ENCODE results near the gene PRAMEF9.
"Not testable (repeated sequence)": the region's sequence is repeated elsewhere in the genome, so short reads cannot be mapped to it uniquely, and the experiment has no call there.

The PRAMEF9 gene

DNA sequence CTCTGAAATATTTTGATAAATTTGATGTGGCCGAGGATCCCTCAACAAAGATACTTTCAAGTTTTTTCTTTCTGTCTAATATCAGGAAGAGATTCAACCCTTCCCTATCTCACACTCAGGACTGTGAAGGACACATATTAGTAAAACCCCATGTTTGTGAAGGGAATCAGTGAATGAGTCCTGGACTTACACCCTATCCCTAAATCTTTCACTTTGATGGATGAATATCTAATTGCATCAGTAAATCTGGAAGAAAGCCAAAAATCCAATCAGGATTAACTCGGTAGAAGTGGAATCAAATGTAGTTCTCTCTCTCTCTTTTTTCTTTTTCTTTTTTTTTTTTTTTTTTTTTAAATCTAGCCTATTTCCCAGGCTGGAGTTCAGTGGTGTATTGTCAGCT, at the start of gene PRAMEF9:
PRAMEF9 (plus strand) TSS at position 301 of the 400 bp plus-strand sequence. CDS start 3,433 bp downstream, outside the sequence.
- H3K4me1 Mint-ChIP-seq; H3K27ac Mint-ChIP-seq; H3K27me3 Mint-ChIP-seq (ENCODE audit: low read depth); H3K4me3 Mint-ChIP-seq; H3K9me3 Mint-ChIP-seq; H3K36me3 Mint-ChIP-seq (ENCODE audit: low read depth): not testable (repeated sequence)

DNA sequence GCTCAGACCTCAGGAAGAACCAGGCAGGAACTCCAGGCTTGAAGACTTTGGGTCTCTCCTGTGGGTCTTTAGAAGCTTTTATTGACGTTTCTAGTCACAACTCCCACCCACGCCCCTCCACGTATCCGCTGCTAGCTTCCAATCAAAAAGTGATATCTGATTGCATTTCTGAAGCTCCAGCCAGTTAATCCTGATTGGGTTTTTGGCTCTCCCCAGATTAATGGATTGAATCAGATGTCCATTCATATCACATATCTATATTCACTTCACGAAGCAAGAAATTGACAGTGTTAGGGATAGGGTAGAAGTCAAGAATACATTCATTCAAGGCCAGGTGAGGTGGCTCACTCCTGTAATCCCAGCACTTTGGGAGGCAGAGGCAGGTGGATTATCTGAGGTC, 15.7 kb upstream of the PRAMEF9 start, which contains the start of gene PRAMEF26:
PRAMEF26 (minus strand) TSS at position 101 of the 400 bp plus-strand sequence. CDS start 2,914 bp downstream, outside the sequence.
- not testable (repeated sequence) for H3K4me3 Mint-ChIP-seq; H3K36me3 Mint-ChIP-seq (ENCODE audit: low read depth); H3K9me3 Mint-ChIP-seq; H3K4me1 Mint-ChIP-seq; H3K27me3 Mint-ChIP-seq (ENCODE audit: low read depth); H3K27ac Mint-ChIP-seq

GRCh38 chr1:13165531-13165930, 6.1 kb upstream of the PRAMEF9 start, which contains the start of gene HNRNPCL4:
HNRNPCL4 (minus strand) TSS chr1:13165631; CDS start chr1:13165467, 164 bp downstream.
- H3K27me3 Mint-ChIP-seq (ENCODE audit: low read depth); H3K36me3 Mint-ChIP-seq (ENCODE audit: low read depth); H3K4me1 Mint-ChIP-seq; H3K27ac Mint-ChIP-seq; H3K9me3 Mint-ChIP-seq; H3K4me3 Mint-ChIP-seq: not testable (repeated sequence)

- H3K36me3 Mint-ChIP-seq (ENCODE audit: low read depth); H3K27me3 Mint-ChIP-seq (ENCODE audit: low read depth); H3K4me1 Mint-ChIP-seq; H3K27ac Mint-ChIP-seq; H3K4me3 Mint-ChIP-seq; H3K9me3 Mint-ChIP-seq: not testable (repeated sequence)
Observed at GRCh38 chr1:13201309-13201708, 29.7 kb downstream of the PRAMEF9 start, which contains the start of gene PRAMEF13. PRAMEF13 (minus strand) TSS chr1:13201409; CDS start chr1:13199589, 1,820 bp downstream.

DNA sequence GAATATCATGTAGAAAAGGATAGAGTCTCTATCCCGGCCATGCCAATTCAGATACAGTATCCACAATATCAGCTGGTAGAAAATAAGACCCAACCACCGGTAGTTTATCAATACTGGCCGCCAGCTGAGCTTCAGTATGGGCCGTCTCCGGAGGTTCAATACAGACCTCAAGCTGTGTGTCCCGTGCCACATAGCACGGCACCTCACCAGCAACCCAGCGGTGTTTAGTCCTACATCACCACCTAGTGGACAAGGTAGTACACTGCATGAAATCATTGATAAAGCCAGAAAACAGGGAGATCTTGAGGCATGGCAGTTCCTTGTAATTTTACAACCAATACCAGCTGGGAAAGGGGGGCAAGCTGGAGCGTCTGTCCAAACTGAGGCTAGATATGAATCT, 37.1 kb downstream of the PRAMEF9 start:
- not testable (repeated sequence) for H3K27me3 Mint-ChIP-seq (ENCODE audit: low read depth); H3K4me3 Mint-ChIP-seq; H3K4me1 Mint-ChIP-seq; H3K9me3 Mint-ChIP-seq; H3K27ac Mint-ChIP-seq; H3K36me3 Mint-ChIP-seq (ENCODE audit: low read depth)

- H3K4me1 Mint-ChIP-seq; H3K27ac Mint-ChIP-seq; H3K27me3 Mint-ChIP-seq (ENCODE audit: low read depth); H3K36me3 Mint-ChIP-seq (ENCODE audit: low read depth); H3K4me3 Mint-ChIP-seq; H3K9me3 Mint-ChIP-seq: not testable (repeated sequence)
Observed at GRCh38 chr1:13216619-13217018, 45.0 kb downstream of the PRAMEF9 start.

- H3K36me3 Mint-ChIP-seq (ENCODE audit: low read depth); H3K4me1 Mint-ChIP-seq; H3K9me3 Mint-ChIP-seq; H3K27me3 Mint-ChIP-seq (ENCODE audit: low read depth); H3K27ac Mint-ChIP-seq; H3K4me3 Mint-ChIP-seq: not testable (repeated sequence)
Observed at GRCh38 chr1:13219203-13219602, 47.6 kb downstream of the PRAMEF9 start.

DNA sequence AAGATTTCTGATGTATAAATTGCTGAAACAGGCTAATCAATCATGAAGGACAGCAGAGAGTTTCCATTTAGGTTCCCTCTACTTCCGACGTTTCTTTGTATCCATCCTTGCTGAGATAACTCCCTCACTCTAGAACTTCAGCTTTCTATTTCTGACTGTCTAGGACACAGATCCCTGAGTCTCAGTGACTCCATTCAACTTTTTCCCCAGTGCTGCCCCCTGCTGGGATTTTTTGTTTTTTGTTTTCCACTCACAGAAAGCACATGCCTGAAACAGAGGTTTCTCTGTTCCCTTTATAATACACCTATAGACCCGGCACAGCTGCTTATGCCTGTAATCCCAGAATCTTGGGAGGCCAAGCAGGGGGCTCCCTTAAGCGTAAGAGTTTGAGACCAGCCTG, 51.1 kb downstream of the PRAMEF9 start:
- Mint-ChIP-seq H3K9me3 (peaks cover 16% of the 10 kb centered on the region), H3K27me3 (ENCODE audit: low read depth) (peaks cover 15% of the 10 kb centered on the region)
- H3K4me3 Mint-ChIP-seq; H3K27ac Mint-ChIP-seq; H3K36me3 Mint-ChIP-seq (ENCODE audit: low read depth); H3K4me1 Mint-ChIP-seq: not testable (repeated sequence)

DNA sequence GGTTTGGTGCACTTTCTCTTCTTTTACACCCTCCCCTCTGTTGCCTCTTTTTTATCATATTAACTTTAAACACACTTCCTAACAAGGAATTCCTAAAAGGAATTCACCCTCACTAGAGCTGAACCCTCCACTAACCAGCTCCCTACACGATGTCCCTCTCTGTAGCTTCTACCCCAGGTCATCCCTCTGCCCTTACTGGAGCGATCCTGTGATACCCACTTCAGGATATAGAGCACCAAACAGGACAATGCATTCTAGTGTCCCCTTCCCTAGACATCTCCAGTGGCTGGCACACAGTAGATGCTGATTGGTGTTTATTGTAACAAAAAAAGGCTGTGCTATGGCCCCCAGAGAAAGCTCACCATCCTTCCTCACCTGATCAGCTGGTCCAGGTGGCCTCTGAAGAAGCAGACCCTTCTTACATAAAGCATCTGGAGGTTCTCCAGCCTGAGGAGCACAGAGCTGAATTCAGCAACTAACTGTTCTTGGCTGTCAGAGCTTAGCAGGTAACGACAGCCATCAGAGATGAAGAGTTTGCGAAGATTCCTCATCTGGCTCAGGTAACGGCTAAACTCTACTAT, 52.9 kb downstream of the PRAMEF9 start:
- H3K4me1 Mint-ChIP-seq, result no peaks in the 10 kb centered on the region
- H3K27ac Mint-ChIP-seq, result no peak overlapping the region
- peaks cover 15% of the 10 kb centered on the region for H3K27me3 Mint-ChIP-seq (ENCODE audit: low read depth)
- no peaks in the 10 kb centered on the region for H3K36me3 Mint-ChIP-seq (ENCODE audit: low read depth)
- TF ChIP-seq, protein P1, sequence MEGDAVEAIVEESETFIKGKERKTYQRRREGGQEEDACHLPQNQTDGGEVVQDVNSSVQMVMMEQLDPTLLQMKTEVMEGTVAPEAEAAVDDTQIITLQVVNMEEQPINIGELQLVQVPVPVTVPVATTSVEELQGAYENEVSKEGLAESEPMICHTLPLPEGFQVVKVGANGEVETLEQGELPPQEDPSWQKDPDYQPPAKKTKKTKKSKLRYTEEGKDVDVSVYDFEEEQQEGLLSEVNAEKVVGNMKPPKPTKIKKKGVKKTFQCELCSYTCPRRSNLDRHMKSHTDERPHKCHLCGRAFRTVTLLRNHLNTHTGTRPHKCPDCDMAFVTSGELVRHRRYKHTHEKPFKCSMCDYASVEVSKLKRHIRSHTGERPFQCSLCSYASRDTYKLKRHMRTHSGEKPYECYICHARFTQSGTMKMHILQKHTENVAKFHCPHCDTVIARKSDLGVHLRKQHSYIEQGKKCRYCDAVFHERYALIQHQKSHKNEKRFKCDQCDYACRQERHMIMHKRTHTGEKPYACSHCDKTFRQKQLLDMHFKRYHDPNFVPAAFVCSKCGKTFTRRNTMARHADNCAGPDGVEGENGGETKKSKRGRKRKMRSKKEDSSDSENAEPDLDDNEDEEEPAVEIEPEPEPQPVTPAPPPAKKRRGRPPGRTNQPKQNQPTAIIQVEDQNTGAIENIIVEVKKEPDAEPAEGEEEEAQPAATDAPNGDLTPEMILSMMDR (IDR thresholded peaks at IDR 0.05; ENCODE audit: unreplicated experiment in 3 of 3), result no peak
- peaks cover 26% of the 10 kb centered on the region for H3K9me3 Mint-ChIP-seq
- H3K4me3 Mint-ChIP-seq, result no peak overlapping the region

DNA sequence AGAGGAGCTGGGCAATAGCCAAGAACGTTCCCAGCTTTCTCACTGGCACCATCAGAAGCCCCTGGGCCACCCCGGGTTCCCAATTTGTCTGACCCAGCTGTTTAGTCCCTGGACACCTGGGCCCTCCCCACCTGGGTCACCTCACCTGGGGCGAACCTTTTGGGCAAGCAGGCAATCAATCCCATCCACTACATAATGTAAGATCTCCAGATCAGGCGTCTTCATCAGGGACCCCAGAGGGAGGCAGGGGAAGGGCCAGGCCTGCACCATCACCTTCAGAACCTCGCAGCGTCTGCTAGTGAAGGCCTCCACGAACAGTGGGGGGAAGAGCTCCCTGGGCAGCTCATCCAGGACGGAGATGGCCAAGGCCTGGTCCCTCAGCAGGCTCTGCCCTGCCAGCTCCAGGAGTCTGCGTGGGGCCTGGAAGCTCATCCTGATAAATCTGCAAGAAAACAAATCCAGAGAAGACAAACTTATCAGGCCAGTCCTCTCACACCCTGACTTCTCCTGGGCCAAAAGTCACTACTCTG, 54.1 kb downstream of the PRAMEF9 start, which contains the start of gene PRAMEF18:
PRAMEF18 (minus strand) TSS at position 480 of the 530 bp plus-strand sequence; CDS start at position 432, 48 bp downstream.
- not testable (repeated sequence) for H3K4me3 Mint-ChIP-seq; H3K4me1 Mint-ChIP-seq; H3K36me3 Mint-ChIP-seq (ENCODE audit: low read depth); H3K27ac Mint-ChIP-seq
- H3K27me3 Mint-ChIP-seq (ENCODE audit: low read depth), result peaks cover 21% of the 10 kb centered on the region
- peaks cover 33% of the 10 kb centered on the region for H3K9me3 Mint-ChIP-seq

- not testable (repeated sequence) for H3K27ac Mint-ChIP-seq; H3K36me3 Mint-ChIP-seq (ENCODE audit: low read depth)
Observed at GRCh38 chr1:13227271-13228055, 55.8 kb downstream of the PRAMEF9 start.

More at GRCh38 chr1:13227271-13228055, 55.8 kb downstream of the PRAMEF9 start:
- not testable (repeated sequence) for H3K4me1 Mint-ChIP-seq, H3K4me3 Mint-ChIP-seq
- H3K27me3 Mint-ChIP-seq (ENCODE audit: low read depth), result peaks cover 21% of the 10 kb centered on the region
- peaks cover 42% of the 10 kb centered on the region for H3K9me3 Mint-ChIP-seq

All from nephron (organoid).